Stimulated activated naive B cell treated with anti-CD40 and anti-IgM and Interleukin-4, amounts not matched to agents 10 μg/mL and 1 μg/mL and 100 μg/mL, for 72 hours (primary cell): ENCODE results near the gene TRIP11.

Experiments used
- ATAC-seq, 2 donors: fragments of 150-1000 bp; cut with Tn5 transposase; replicated peaks; 2 replicates each; pipeline ENCODE4 v1.10.0; 2021; ENCODE audit warnings: moderate library complexity in 1 of 2
- DNase-seq: peaks from one replicate; pipeline ENCODE4 v3.0.0; 2021
- H3K27ac Mint-ChIP-seq: one replicate; pipeline ENCODE4 v1.8.0; 2022; ENCODE audit warnings: mild to moderate bottlenecking, mixed read lengths
- H3K27me3 Mint-ChIP-seq, 2 donors: one replicate each; pipeline ENCODE4 v1.8.0; 2022; ENCODE audit warnings: mixed read lengths in 2 of 2
- H3K36me3 Mint-ChIP-seq, 2 donors: one replicate each; pipeline ENCODE4 v1.8.0; 2022; ENCODE audit warnings: mixed read lengths in 2 of 2, mild to moderate bottlenecking in 1 of 2
- H3K4me1 Mint-ChIP-seq, 2 donors: one replicate each; pipeline ENCODE4 v1.8.0; 2022; ENCODE audit warnings: mixed read lengths in 2 of 2, mild to moderate bottlenecking in 1 of 2
- H3K4me3 Mint-ChIP-seq, 2 donors: one replicate each; pipeline ENCODE4 v1.8.0; 2022; ENCODE audit warnings: mild to moderate bottlenecking in 2 of 2, mixed read lengths in 2 of 2, moderate library complexity in 1 of 2
- H3K9me3 Mint-ChIP-seq, 2 donors: one replicate each; pipeline ENCODE4 v1.8.0; 2022; ENCODE audit warnings: mixed read lengths in 2 of 2, mild to moderate bottlenecking in 1 of 2

Gene TRIP11

DNA sequence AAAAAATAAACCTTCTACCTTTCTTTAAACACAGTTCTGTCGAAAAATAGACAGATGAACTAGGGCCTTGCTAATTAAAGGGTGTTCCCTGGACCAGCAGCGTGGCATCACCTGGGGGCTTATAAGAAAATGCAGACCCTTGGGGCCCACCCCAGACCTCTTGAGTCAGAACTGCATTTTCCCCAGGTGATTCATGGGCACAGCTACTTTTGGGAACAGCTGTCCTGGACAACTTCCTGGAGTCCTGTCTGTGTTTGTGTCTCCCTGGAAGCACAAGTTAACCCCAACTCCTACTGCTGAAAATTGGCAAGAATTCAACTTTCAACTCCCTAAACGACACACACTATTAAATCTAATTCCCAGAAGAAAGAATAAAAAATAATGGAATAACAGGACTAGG lies 110.2 kb downstream of the TRIP11 start:
- H3K4me1 Mint-ChIP-seq: no peaks in the 10 kb centered on the region
- no peak overlapping the region for H3K27ac Mint-ChIP-seq
- no peak for DNase-seq
- no peak overlapping the region for H3K4me3 Mint-ChIP-seq
- H3K9me3 Mint-ChIP-seq: no peaks in the 10 kb centered on the region
- H3K36me3 Mint-ChIP-seq: no peaks in the 10 kb centered on the region
- ATAC-seq: no peak
- H3K27me3 Mint-ChIP-seq: peaks cover 0 to 4% of the 10 kb centered on the region in 2 donors

DNA sequence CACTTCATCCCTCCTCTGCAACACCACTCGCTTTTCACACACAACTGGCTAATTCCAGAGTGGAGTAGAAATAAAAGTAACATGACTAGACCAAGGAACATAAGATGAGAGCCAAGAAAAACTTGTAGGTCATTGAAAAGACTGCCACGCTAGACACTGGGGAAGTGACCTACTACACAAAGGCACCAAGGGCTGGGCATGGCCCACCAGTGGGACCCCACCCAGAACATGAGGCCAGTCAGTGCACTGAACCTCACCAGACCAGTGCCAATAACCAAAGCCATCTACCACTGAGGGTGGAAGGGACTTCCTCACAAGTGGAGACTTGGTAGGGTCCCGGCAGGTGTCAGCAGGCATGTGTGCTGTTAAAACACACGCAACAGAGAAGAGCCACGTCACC lies 112.1 kb downstream of the TRIP11 start:
- H3K27ac Mint-ChIP-seq: no peak overlapping the region
- DNase-seq (no peak), ATAC-seq (no peak)
- no peaks in the 10 kb centered on the region for H3K9me3 Mint-ChIP-seq
- H3K4me1 Mint-ChIP-seq: no peaks in the 10 kb centered on the region
- no peak overlapping the region for H3K4me3 Mint-ChIP-seq
- no peaks in the 10 kb centered on the region for H3K27me3 Mint-ChIP-seq
- no peaks in the 10 kb centered on the region for H3K36me3 Mint-ChIP-seq

DNA sequence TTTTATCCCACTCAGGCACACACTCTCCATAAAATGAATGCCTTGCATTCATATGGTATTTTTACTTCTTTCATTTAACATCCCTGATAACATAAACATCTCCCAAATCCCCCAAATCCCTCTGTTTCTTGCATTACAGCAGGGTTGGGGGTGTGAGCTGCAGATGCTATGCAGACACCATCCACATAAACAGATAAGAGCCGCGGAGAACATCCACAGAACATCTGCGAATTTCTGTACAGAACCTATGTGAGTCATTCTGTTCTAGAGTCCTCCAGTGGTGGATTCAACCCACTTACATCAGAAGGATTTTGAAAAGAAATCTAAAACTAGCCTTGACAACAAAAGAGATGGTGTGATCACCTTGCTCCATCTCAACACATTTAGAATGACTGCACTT lies 112.7 kb downstream of the TRIP11 start:
- no peaks in the 10 kb centered on the region for H3K27me3 Mint-ChIP-seq
- no peak for ATAC-seq
- no peak overlapping the region for H3K27ac Mint-ChIP-seq
- H3K4me1 Mint-ChIP-seq: no peaks in the 10 kb centered on the region
- H3K36me3 Mint-ChIP-seq: no peaks in the 10 kb centered on the region
- H3K4me3 Mint-ChIP-seq: no peak overlapping the region
- DNase-seq: no peak
- H3K9me3 Mint-ChIP-seq: no peaks in the 10 kb centered on the region

DNA sequence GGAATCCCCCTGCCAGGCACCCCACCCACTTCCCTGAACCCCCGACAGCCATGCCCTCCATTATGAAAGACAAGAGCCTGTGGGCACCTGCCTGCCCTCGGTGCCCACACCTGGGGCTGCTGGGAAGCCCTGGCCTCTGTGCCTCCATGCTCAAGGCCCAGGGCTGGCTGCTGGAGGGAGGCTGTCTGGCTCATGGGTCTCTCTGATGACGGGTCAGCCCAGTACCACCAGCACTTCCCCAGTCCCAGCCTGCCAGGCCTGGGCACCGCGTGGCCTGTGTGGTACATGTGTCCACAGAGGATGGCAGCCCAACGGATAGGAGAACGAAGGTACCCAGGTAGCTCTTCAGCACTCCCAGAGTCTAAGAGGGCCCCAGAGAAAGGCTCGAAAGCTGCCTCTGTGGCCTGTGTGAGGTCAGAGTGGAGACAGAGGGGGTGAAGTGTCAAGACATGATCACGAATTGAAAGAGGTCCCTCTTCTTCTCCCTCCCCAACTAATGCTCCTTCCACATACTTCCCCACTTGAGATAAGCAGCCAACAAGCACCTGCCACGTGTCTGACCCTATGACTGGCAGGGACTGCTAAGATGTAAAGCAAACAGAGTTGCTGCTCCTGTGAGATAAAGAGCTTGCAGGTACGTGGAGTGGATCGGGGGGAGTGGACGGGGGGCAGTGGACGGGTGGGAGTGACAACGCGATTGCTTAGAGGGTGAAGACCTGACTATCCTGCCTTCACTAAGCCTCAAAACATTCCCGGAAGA lies 113.5 kb downstream of the TRIP11 start:
- Mint-ChIP-seq H3K27me3 (no peaks in the 10 kb centered on the region), H3K36me3 (no peaks in the 10 kb centered on the region), H3K4me3 (no peak overlapping the region), H3K9me3 (no peaks in the 10 kb centered on the region), H3K4me1 (no peaks in the 10 kb centered on the region), H3K27ac (no peak overlapping the region)
- no peak for ATAC-seq
- no peak for DNase-seq

DNA sequence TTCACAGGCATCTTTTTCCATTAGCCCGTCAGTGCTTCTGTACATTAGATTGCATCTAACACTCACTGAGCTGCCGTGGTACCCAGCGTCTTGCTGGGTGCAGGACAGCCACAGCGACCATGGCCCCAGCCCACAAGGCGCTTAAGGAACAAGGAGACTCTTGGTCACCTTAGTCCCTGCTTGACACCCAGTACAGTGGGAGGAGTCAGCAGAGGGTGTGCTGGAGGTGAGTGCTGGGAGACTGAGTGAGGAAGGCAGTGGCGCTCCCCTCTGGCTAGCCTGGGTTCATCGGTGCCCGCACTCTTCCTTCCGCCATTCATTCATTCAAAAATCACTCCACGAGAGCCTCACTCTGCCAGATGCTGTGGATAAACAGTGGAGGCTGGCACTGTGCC lies 114.1 kb downstream of the TRIP11 start:
- no peaks in the 10 kb centered on the region for H3K4me1 Mint-ChIP-seq
- H3K27ac Mint-ChIP-seq: no peak overlapping the region
- H3K27me3 Mint-ChIP-seq: no peaks in the 10 kb centered on the region

DNA sequence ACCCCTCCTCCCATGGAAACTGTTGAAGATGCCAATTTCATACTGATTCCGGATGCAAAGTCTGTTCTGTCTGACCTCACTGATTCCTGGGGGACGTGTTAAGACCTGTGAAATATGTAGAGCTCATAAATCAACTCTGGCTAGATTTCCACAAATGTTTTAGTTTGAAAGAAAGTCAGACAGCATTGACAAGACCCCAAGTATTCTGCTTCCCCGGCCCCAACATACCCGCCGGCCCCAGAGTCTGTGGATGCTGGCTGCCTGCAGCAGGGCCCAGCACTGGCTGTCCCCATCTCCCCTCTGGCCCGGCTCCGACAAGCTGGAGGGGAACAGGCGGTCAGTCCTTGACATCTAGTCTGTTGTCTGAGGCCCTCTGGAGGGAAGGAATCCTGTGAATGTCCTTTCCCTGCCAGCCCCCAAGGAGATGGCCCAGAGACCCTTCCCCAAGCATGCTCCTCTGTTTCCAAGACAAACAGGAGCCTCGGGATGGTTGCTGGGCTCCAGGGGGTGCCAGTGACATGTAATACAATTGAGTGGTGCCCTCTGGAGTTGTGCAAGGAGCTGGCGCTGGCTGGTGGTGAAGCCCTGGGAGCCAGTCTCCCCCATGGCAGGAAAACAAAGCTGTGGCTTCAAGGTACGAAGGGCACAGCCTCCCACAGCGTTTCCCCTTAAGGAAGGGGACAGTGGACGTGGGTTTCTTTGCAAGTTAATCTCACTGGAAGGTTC lies 114.7 kb downstream of the TRIP11 start:
- Mint-ChIP-seq H3K36me3 (no peaks in the 10 kb centered on the region), H3K27ac (no peak overlapping the region), H3K9me3 (no peaks in the 10 kb centered on the region), H3K27me3 (no peaks in the 10 kb centered on the region), H3K4me1 (no peaks in the 10 kb centered on the region), H3K4me3 (no peak overlapping the region)
- ATAC-seq (no peak), DNase-seq (no peak)

More for the DNA sequence above, 114.1 kb downstream of the TRIP11 start:
- no peak for DNase-seq
- Mint-ChIP-seq H3K9me3 (no peaks in the 10 kb centered on the region), H3K36me3 (no peaks in the 10 kb centered on the region), H3K4me3 (no peak overlapping the region)
- ATAC-seq: no peak

DNA sequence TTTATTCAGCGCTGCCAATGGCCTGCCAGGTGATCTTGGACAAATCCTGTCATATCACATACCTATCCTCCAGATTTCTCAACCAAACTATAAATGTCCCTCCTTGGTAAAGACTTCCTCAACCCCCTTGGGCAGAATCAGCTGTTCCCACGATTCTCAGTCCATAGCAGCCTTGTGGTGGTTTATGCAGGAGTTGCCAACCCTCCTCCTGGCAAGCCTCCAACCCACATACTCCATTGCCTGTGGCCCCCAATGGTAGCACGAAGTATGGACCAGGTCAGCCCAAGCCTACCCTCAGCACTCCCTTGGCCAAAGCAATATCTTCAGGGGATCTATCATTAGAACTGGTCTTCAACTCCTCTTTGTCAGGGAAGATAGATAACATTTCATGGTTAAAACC lies 119.3 kb downstream of the TRIP11 start:
- Mint-ChIP-seq H3K4me1 (peaks cover 0 to 1% of the 10 kb centered on the region in 2 donors), H3K27ac (no peak overlapping the region), H3K9me3 (peaks cover 1 to 3% of the 10 kb centered on the region in 2 donors), H3K4me3 (no peak overlapping the region), H3K36me3 (peaks cover 1 to 3% of the 10 kb centered on the region in 2 donors), H3K27me3 (peaks cover 4 to 15% of the 10 kb centered on the region in 2 donors)
- no peak for DNase-seq
- no peak for ATAC-seq

DNA sequence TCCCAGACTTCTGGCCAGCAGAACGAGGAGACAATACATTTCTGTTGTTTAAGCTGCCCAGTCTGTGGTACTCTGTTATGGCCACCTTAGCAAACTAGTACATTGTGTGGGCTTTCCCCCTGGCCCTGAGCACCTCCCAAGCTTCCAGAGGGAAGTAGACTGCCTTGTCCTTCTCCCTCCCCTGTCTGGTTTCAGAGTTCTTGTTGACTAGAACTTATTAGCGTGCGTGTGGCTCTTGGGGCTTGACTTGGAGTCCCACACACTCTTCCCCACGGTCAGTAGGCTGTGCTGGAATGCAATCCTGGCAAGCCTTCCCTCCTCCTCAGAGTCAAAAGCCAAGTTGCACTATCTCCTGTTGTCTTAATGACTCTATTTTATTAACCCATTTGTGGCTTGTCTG lies 120.0 kb downstream of the TRIP11 start:
- no peak overlapping the region for H3K4me3 Mint-ChIP-seq
- peaks cover 0 to 1% of the 10 kb centered on the region in 2 donors for H3K4me1 Mint-ChIP-seq
- H3K36me3 Mint-ChIP-seq: peaks cover 1 to 4% of the 10 kb centered on the region in 2 donors
- ATAC-seq (no peak), DNase-seq (no peak)
- no peak overlapping the region for H3K27ac Mint-ChIP-seq
- peaks cover 1 to 4% of the 10 kb centered on the region in 2 donors for H3K9me3 Mint-ChIP-seq
- peaks cover 4 to 17% of the 10 kb centered on the region in 2 donors for H3K27me3 Mint-ChIP-seq

DNA sequence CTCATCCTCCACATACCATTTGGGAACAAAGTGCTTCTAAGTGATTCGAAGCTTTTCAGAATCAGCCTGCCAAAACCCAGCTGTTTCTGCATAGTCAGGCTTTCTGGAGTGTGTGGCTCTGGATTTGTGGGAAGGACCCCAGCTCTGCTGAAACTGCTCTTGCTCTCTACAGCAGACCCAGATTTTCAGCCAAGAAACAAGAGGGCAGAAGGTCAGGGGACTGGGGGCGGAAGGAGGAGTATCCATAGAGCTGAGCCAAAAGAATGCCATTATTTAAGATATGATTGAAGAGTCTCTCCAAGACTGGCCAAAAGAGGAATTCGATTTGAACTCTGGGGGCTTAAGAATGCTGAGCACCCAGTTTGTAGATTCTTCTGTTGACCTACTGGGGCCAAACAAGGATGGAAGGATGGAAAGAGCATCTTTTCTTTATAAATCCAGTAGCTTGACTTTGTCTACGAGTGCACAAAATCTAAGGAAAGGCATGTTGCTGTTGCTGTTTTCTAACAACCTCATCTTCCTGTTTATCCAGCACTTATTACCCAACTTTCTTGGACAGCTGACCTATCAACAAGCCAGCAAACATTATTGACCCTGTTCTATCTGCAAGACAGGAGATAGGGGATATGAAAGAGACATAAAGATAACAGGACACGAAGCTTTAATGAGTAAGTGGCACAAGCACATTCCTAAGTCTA lies 121.5 kb downstream of the TRIP11 start:
- DNase-seq: no peak
- Mint-ChIP-seq H3K4me1 (peaks cover 0 to 1% of the 10 kb centered on the region in 2 donors), H3K9me3 (peaks cover 1 to 4% of the 10 kb centered on the region in 2 donors), H3K27me3 (peaks cover 4 to 17% of the 10 kb centered on the region in 2 donors), H3K4me3 (no peak overlapping the region), H3K27ac (no peak overlapping the region), H3K36me3 (peaks cover 1 to 4% of the 10 kb centered on the region in 2 donors)
- no peak for ATAC-seq
